Activated T-cell treated with anti-CD3 and anti-CD28 coated beads, Interleukin-2, amount 50 U/mL, for 1 hour (primary cell): ENCODE measurements around the gene STYXL2.

Source experiments
- DNase-seq: peaks from one replicate; pipeline ENCODE4 v3.0.0-alpha.2; 2020

Gene STYXL2

DNA sequence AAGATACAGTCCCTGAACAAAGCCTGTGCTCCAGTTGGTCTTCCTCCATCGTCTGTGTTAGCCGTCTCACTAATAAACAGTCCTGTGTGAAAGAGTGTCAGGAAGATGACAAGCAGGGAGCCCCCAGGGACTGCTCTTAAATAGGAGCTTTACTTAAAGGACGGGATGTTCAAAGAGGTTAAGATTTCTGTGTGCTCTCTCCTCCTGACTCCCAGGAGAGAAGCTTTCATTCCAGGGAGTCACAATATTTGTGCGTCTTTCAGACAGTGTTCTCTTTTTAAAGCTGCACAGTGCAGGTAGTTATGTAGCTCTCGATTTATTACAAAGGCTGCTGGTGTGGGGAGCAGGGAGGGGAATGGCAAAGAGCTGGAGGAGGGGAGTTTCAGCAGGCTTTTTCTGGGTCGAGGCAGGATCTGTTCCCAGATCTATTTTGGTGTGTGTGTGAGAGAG, 43.5 kb downstream of the STYXL2 start:
- no peak for DNase-seq

DNA sequence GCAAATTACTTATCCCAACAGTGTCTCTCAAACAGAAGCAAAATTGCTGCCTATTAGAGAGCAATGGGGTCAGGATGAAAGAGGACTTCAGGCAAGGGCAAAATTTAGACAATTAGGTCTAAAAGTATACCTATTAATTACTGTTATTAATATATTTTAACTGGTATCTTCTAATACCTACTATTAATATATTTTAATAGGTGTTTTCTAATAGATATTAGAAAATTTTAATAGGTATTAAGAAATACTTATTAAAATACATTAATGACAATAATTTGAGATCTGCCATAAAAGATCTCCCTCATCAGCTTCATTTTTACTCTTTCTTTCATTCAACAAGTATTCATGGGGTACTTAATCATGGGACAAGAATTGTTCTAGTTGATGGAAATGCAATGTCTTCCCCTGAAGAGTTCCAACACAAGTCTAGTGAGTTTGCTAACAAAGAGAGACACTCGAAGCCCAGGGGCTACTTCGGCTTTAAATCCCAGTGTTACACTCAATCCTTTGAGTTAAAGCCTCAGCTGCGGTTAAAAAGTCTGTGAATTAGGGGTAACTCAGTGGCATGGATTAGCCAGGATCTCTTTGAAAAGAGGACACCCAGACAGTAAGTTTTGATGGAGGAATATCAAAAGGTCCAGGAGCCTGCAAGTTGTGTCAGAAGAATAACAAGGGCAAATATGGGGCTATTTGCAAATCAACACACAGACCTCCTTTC, 44.1 kb downstream of the STYXL2 start:
- no peak for DNase-seq

DNA sequence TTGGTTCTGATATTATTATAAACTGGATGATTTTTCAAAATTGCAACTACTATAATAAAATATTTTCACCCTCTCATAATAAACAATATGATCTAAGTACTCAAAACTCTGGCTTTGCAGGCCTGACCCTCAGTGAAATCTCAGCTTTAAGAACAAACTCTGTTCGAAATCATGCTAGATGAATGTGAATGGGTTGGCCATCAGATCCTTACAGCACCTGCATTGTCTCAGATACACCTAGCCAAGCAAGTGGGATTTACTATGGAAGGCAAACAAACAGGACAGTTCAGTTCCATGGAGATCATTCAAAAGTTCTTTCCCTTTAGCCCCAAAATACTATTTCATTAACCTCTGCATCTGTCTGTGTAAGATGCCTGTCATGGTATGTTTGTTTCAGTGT, 44.8 kb downstream of the STYXL2 start:
- DNase-seq: no peak

DNA sequence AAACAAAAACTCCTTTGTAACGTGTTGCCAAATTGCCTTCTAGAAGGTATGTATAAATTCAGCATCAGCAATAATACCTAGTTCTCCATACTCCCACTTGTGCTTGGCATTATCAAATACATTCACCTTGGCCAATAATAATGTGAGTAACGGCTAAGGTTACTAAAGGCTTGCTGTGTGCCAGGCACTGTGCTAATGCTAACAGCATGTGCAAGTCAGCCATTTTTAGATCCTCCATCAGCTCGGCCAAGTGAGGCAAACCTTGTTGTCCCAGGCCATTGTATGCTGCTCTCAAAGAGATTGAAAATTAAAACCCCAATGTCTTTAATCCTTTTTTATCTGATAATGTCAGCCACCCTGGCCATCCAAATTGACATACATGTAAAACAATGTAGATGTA, 48.1 kb downstream of the STYXL2 start:
- DNase-seq: no peak
